ENCODE measurements around the gene TMEM119. TPM values are rescaled to one million over a fixed set of nuclear protein-coding genes. Genes with fewer than 3 reads are reported as not detected.

The TMEM119 gene
- total RNA-seq, 1 donor from 2014 or later = not detected

DNA sequence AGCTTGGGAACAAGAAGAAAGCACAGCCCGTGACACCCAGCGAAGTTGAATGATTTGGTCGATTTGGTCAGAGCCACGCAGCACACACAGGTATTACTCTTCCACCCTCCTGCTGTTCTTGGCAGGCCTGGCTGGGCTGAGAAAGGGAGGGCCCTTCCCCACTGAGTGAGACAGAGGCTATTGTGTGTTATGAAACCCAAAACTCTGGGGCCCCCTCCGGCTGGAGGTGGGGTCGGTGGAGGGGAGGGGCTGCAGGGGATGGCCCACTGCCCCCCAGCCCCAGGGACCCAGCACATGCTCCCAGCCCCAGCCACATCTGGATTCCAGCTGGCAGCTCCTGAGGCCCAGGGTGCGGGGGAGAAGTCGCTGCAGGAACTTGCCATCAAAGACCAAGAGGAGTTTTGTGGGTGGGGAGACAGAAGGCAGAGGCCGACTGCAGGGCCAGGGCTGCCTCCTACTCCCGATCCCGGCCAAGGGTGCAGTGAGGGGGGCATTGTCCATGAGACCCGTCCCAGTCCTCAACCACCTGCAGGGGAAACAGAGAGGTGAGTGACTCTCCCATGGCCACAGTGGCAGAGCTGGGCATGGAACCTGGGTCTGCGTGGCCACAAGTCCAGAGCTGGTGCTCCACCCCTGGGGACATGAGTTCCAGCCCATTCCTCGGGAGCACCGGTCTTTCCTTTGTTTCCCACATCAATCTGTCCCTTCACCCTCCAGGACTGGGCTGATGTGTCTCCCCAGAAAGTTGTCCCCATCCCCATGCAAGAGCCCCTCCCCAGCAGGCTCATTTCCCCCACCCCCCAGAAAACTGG lies 8.7 kb downstream of the TMEM119 start:
- H3K4me3 Mint-ChIP-seq = no peak overlapping the region
- no peaks in the 10 kb centered on the region for H3K9me3 Mint-ChIP-seq
- H3K27ac Mint-ChIP-seq = no peak overlapping the region
- intact Hi-C loops (cut with micrococcal nuclease) = no loop called here
- no peak for DNase-seq (ENCODE audit: low spot score)
- H3K36me3 Mint-ChIP-seq (ENCODE audit: low read depth) = no peaks in the 10 kb centered on the region
- H3K27me3 Mint-ChIP-seq (ENCODE audit: insufficient read depth) = peaks cover 6% of the 10 kb centered on the region
- no peaks in the 10 kb centered on the region for H3K4me1 Mint-ChIP-seq (ENCODE audit: low read depth)

DNA sequence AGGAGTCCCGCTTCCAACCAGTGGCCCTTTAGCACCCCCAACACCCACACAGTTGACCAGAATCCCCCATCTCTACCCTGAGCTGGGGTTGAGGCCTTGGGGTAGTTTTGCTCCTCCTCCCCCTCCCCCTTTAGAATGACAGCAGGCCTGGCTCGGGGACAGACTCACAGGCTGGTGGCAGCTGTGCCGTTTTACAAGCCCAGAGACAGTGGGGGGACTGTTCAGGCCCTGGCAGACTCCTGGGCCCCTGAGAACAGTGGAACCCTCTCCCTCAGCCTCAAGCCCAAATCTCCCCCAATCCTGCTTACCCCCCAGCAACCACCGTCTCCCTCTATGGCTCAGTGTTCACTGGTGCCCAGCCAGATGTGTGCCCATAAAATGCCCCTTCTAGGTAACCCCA lies 10.1 kb downstream of the TMEM119 start:
- H3K9me3 Mint-ChIP-seq = no peaks in the 10 kb centered on the region
- no peaks in the 10 kb centered on the region for H3K36me3 Mint-ChIP-seq (ENCODE audit: low read depth)
- H3K27me3 Mint-ChIP-seq (ENCODE audit: insufficient read depth) = peaks cover 7% of the 10 kb centered on the region
- no peak overlapping the region for H3K4me3 Mint-ChIP-seq
- DNase-seq (ENCODE audit: low spot score) = no peak
- intact Hi-C loops (cut with micrococcal nuclease) = no loop called here
- H3K4me1 Mint-ChIP-seq (ENCODE audit: low read depth) = no peaks in the 10 kb centered on the region
- H3K27ac Mint-ChIP-seq = no peak overlapping the region

DNA sequence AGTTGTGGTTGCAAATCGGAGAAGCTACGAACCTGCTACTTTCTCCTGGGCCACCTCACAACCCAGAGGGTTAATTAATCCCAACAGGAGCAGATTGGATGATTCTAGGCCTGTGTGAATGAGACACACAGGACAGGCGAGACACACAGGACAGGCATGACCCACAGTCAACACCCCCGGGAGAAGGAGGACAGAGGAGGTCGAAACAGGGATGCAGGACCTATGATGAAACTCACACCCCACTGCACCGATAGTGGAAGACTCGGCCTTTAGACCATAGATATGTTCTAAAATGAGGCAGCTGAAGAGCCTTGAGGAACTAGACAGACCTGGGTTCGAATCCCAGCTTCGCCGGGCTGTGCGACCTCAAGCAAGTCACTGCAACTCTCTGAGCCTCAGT lies 11.6 kb downstream of the TMEM119 start:
- H3K4me1 Mint-ChIP-seq (ENCODE audit: low read depth) = no peaks in the 10 kb centered on the region
- intact Hi-C loops (cut with micrococcal nuclease) = no loop called here
- no peak for DNase-seq (ENCODE audit: low spot score)
- no peak overlapping the region for H3K27ac Mint-ChIP-seq
- H3K4me3 Mint-ChIP-seq = no peak overlapping the region
- peaks cover 8% of the 10 kb centered on the region for H3K27me3 Mint-ChIP-seq (ENCODE audit: insufficient read depth)
- H3K9me3 Mint-ChIP-seq = no peaks in the 10 kb centered on the region
- H3K36me3 Mint-ChIP-seq (ENCODE audit: low read depth) = no peaks in the 10 kb centered on the region

DNA sequence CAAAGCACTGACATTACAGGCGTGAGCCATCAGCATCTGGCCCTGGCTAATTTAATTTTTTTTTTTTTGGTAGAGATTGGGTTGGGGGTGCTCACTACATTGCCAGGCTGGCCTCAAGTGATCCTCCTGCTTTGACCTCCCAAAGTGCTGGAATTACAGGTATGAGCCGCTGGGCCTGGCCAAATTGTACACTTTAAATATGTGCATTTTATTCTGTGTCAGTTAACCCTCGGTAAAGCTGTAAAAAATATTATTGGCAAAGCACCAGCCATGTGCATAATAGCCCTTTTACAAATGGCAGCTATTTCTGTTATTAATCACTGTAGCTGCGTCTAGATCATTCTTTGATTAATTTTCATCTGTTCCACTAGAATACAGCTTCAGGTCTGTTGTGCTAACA lies 12.0 kb downstream of the TMEM119 start:
- intact Hi-C loops (cut with micrococcal nuclease) = no loop called here
- H3K36me3 Mint-ChIP-seq (ENCODE audit: low read depth) = no peaks in the 10 kb centered on the region
- H3K27ac Mint-ChIP-seq = no peak overlapping the region
- no peaks in the 10 kb centered on the region for H3K4me1 Mint-ChIP-seq (ENCODE audit: low read depth)
- peaks cover 8% of the 10 kb centered on the region for H3K27me3 Mint-ChIP-seq (ENCODE audit: insufficient read depth)
- no peak overlapping the region for H3K4me3 Mint-ChIP-seq
- H3K9me3 Mint-ChIP-seq = no peaks in the 10 kb centered on the region
- DNase-seq (ENCODE audit: low spot score) = no peak

DNA sequence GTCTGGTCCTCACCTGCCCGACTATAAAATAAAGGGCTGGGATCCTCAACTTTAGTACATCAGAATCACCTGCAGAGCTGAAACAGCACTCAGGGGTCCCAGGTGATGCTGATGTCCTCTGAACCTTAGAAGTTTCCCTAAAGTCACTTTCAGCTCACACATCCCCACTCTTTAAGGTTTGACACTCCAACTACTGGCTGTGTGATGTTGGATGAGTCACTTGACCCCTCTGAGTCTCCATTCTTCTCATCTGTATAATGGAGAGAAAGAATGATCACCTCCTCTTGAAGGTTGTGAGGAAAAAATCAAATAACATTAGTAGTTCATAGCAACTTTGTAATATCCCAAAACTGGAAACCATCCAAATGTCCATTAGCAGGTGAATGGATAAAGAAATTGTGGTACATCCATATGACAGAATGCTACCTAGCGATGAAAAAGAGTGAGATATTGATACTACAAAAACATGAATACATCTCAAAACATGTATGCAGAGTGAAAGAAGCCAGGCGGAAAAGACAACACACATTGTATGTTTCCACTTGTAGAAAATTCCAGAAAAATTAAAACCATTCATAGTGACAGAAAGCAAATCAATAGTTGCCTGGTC lies 13.3 kb downstream of the TMEM119 start:
- H3K27ac Mint-ChIP-seq = no peak overlapping the region
- H3K27me3 Mint-ChIP-seq (ENCODE audit: insufficient read depth) = peaks cover 8% of the 10 kb centered on the region
- intact Hi-C loops (cut with micrococcal nuclease) = no loop called here
- no peaks in the 10 kb centered on the region for H3K9me3 Mint-ChIP-seq
- no peak overlapping the region for H3K4me3 Mint-ChIP-seq
- H3K4me1 Mint-ChIP-seq (ENCODE audit: low read depth) = peaks cover under 1% of the 10 kb centered on the region
- DNase-seq (ENCODE audit: low spot score) = no peak
- no peaks in the 10 kb centered on the region for H3K36me3 Mint-ChIP-seq (ENCODE audit: low read depth)

DNA sequence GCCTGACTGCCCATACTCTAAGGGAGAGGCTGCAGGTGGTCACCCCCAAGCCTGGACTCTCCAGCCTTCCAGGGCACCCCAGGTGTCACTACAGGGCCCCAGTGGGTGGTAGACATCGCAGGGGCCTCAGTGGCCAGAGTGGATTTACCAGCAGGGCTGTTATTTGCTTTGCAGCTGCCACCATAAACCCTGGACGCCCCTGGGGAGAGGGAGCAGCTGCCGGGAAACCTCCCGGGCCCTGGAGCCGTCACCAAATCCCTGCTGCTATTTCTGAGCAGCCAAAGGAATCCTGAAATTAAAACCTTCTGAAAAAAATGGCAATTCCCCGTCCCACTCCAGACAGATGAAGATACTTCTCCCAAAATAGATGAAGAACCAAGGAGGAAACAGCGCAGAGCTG lies 13.9 kb downstream of the TMEM119 start:
- H3K27ac Mint-ChIP-seq = no peak overlapping the region
- H3K27me3 Mint-ChIP-seq (ENCODE audit: insufficient read depth) = peaks cover 8% of the 10 kb centered on the region
- intact Hi-C loops (cut with micrococcal nuclease) = no loop called here
- peaks cover 2% of the 10 kb centered on the region for H3K36me3 Mint-ChIP-seq (ENCODE audit: low read depth)
- no peak overlapping the region for H3K4me3 Mint-ChIP-seq
- DNase-seq (ENCODE audit: low spot score) = no peak
- H3K9me3 Mint-ChIP-seq = peaks cover 3% of the 10 kb centered on the region
- H3K4me1 Mint-ChIP-seq (ENCODE audit: low read depth) = peaks cover 7% of the 10 kb centered on the region

DNA sequence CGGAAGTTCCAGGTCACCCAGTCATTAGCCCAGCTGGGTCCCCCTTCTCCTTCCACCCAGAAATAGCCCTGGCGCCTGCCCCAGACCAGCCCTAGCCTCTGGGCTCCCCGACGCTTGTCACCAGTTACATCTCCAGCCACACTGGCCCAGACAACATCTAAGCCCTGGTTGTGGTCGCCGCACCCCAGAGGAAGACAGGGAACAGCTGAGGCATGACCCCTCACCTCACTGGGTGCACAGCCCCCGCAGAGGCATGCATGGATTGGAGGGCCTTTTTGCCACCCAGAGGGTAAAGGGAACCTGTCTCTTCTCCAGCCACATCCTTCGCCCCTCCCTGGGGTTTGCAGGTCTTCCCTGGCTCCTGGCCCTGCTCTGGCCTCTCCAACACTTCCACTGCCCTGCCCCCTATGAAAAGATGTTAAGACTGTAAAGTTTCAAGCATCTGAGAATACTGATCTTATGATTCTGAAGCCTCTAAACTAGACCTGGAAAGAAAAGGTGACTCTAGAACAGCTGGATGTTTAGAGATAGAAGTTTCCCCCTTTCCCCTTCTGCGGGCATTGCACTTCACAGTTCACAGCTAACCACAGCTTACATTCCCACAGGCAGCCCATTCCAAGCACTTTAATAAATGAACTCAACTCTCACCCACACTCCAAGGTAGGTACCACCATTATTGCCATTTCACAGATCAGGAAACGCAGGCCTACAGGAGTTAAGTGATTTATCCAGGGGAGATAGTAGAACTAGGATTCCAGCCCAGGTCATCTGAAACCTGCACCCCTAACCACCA lies 14.7 kb downstream of the TMEM119 start:
- DNase-seq (ENCODE audit: low spot score) = no peak
- Mint-ChIP-seq H3K27ac (no peak overlapping the region), H3K36me3 (ENCODE audit: low read depth) (peaks cover 6% of the 10 kb centered on the region), H3K4me1 (ENCODE audit: low read depth) (peaks cover 12% of the 10 kb centered on the region), H3K4me3 (no peak overlapping the region), H3K9me3 (peaks cover 11% of the 10 kb centered on the region), H3K27me3 (ENCODE audit: insufficient read depth) (peaks cover 11% of the 10 kb centered on the region)
- intact Hi-C loops (cut with micrococcal nuclease) = no loop called here

DNA sequence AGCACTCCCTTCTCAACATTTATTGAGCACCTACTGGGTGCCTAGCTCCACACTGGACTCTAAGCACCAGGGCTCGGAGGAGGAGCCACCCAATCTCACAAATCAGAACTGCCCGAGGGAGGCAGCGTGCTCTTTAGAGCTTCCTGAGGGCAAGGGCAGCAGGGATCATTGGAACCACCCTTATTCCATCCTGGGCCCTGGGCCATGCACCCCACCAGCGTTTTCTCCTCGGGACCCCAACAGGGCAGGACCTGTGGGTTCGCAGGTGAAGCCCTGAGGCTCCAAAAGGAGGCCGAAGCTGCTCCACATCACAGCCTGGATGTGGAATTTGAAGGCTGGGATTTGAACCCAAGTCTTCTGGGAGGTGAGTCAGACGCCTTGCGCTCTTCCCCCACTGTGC lies 15.4 kb downstream of the TMEM119 start:
- no peak overlapping the region for H3K27ac Mint-ChIP-seq
- no peak overlapping the region for H3K4me3 Mint-ChIP-seq
- intact Hi-C loops (cut with micrococcal nuclease) = no loop called here

DNA sequence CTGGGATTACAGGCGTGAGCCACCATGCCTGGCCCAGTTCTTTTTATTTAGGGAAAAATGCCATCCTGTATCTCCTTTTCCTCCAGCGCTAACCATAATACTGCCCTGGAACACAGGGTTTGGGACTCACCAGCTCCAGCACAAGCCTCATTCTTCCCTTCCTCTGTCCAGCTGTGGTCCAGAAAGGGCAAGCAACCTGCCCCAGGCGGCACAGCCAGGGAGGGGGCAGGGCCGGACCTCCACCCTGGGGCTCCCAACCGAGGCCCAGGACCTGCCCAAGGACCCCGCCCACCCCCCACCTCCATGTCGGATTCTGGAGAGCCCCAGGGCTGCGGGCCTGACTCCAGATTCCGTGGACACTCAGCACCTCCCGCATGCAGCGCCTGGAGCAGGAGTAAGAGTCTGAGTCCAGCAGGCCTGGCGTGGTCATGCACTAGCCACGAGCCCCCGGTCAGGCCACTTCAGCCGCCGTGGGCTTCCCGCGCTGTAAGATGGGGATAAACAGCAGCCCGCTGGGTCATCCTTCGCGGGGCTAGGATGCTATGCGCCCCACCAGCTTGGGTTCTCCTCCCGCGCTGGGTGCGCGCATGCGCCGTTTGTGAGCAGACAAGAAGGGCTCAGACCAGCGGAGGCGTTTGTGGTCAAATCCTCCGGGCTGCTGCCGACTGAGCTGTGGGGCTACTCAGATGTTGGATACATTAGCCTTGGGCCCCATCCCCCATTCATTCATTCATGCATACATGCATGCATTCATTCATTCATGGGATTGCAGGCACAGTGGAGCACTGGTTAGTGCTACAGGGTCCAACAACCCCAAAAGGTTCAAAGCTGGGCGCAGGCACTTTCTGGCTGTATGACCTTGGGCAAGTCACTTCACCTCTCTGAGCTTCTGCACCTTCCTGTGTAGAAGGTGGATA lies 16.3 kb downstream of the TMEM119 start:
- no peak for DNase-seq (ENCODE audit: low spot score)
- Mint-ChIP-seq H3K9me3 (peaks cover 15% of the 10 kb centered on the region), H3K27me3 (ENCODE audit: insufficient read depth) (peaks cover 11% of the 10 kb centered on the region), H3K4me1 (ENCODE audit: low read depth) (peaks cover 12% of the 10 kb centered on the region), H3K27ac (no peak overlapping the region), H3K4me3 (no peak overlapping the region), H3K36me3 (ENCODE audit: low read depth) (peaks cover 9% of the 10 kb centered on the region)
- intact Hi-C loops (cut with micrococcal nuclease) = no loop called here

More for the DNA sequence above, 15.4 kb downstream of the TMEM119 start:
- DNase-seq (ENCODE audit: low spot score) = no peak
- peaks cover 12% of the 10 kb centered on the region for H3K4me1 Mint-ChIP-seq (ENCODE audit: low read depth)
- peaks cover 8% of the 10 kb centered on the region for H3K36me3 Mint-ChIP-seq (ENCODE audit: low read depth)
- H3K9me3 Mint-ChIP-seq = peaks cover 14% of the 10 kb centered on the region
- peaks cover 11% of the 10 kb centered on the region for H3K27me3 Mint-ChIP-seq (ENCODE audit: insufficient read depth)

DNA sequence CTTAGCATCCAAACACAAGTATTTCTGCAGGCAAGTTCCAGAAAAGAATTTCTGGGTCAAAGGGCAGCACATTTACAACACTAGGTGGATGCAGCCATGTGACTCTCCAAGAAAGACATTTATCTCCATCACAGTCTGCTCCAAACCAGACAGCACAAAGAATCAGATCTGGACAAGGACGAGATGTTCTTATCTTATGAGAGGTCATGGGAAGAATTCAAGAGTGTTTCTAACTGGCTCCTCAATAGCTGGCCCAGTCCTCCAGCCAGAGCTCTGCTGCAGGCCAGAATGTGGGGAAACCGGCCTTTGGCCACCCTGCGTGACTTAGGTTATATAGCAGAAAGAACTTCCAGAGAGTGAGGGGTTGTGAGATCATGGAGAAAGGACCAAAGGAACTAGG lies 17.4 kb downstream of the TMEM119 start:
- H3K27me3 Mint-ChIP-seq (ENCODE audit: insufficient read depth) = peaks cover 11% of the 10 kb centered on the region

DNA sequence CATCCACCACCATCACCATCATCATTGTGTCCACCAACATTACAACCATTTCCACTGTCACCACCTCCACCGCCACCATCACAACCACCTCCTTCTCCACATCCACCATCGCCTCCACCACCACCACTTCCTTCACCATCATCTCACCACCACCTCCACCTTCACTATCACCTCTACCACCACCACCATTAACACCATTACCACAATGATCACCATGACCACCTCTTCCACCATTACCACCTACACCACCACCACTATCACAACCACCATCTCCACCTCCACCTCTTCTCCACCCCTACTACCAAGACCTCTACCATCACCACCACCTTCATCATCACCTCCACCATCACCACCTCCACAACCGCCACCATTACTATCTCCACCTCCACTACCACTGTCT lies 19.1 kb downstream of the TMEM119 start:
- no peak for DNase-seq (ENCODE audit: low spot score)
- H3K9me3 Mint-ChIP-seq = peaks cover 15% of the 10 kb centered on the region
- H3K27me3 Mint-ChIP-seq (ENCODE audit: insufficient read depth) = peaks cover 5% of the 10 kb centered on the region
- no peak overlapping the region for H3K4me3 Mint-ChIP-seq
- peaks cover 30% of the 10 kb centered on the region for H3K4me1 Mint-ChIP-seq (ENCODE audit: low read depth)
- H3K36me3 Mint-ChIP-seq (ENCODE audit: low read depth) = peaks cover 9% of the 10 kb centered on the region
- H3K27ac Mint-ChIP-seq = peak overlapping the region; percentile 47
- intact Hi-C loops (cut with micrococcal nuclease) = no loop called here

More for the DNA sequence above, 17.4 kb downstream of the TMEM119 start:
- H3K9me3 Mint-ChIP-seq = peaks cover 15% of the 10 kb centered on the region
- DNase-seq (ENCODE audit: low spot score) = no peak
- no peak overlapping the region for H3K4me3 Mint-ChIP-seq
- H3K27ac Mint-ChIP-seq = no peak overlapping the region
- peaks cover 18% of the 10 kb centered on the region for H3K4me1 Mint-ChIP-seq (ENCODE audit: low read depth)
- intact Hi-C loops (cut with micrococcal nuclease) = no loop called here
- H3K36me3 Mint-ChIP-seq (ENCODE audit: low read depth) = peaks cover 9% of the 10 kb centered on the region

DNA sequence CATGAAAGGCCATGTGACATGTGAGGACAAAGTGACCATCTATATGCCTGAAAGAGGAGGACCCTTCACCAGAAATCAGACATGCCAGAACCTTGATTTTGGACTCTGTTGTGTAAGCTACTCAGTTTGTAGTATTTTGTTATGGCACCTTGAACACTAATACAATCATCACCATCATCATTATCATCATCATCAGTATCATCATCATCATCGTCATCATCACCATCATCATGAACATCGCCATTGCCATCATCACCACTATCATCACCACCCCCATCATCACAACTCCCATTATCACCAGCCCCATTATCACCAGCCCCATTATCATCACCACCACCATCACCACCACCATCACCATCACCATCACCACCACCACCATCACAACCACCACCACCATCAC lies 19.6 kb downstream of the TMEM119 start:
- H3K27me3 Mint-ChIP-seq (ENCODE audit: insufficient read depth) = peaks cover 5% of the 10 kb centered on the region
- peaks cover 15% of the 10 kb centered on the region for H3K9me3 Mint-ChIP-seq
- intact Hi-C loops (cut with micrococcal nuclease) = no loop called here
- peaks cover 35% of the 10 kb centered on the region for H3K4me1 Mint-ChIP-seq (ENCODE audit: low read depth)
- peak overlapping the region; percentile 42 for H3K27ac Mint-ChIP-seq
- H3K36me3 Mint-ChIP-seq (ENCODE audit: low read depth) = peaks cover 9% of the 10 kb centered on the region
- no peak for DNase-seq (ENCODE audit: low spot score)
- H3K4me3 Mint-ChIP-seq = no peak overlapping the region

Data from activated T-helper 1 cell treated with anti-CD3 and anti-CD28 coated beads, Interleukin-12 subunit alpha, Interleukin-12 subunit beta, Interleukin-2, Interleukin-4 antibody, amounts not matched to agents 30 ng/mL and 10 ng/mL and 1 ng/mL, durations not matched to agents 14 hours and 24 hours and 36 hours (primary cell).